K562 (cell line): ENCODE results near the gene SETD5. TPM values are rescaled to one million over a fixed set of nuclear protein-coding genes. Genes with fewer than 3 reads are reported as not detected.

Experiments
- CCNT2 ChIP-seq: IDR thresholded peaks from 2 replicates; pipeline ENCODE4 v1.6.1; 2011; ENCODE audit warnings: borderline replicate concordance, low read depth, mild to moderate bottlenecking, moderate library complexity, mixed read lengths, low read length; ENCODE audit not compliant: insufficient read length; ENCODE audit errors: extremely low read depth
- EP300 ChIP-seq: IDR thresholded peaks from 2 replicates; pipeline ENCODE4 v1.6.1; 2012; ENCODE audit warnings: low read length, improper control_type of control experiment
- HDAC3 ChIP-seq: fragments of 450-650 bp; IDR thresholded peaks from 2 replicates; pipeline ENCODE4 v1.6.1; 2018; ENCODE audit warnings: borderline replicate concordance, mild to moderate bottlenecking, moderate library complexity; ENCODE audit not compliant: partially characterized antibody
- HLTF ChIP-seq: fragments of 450-650 bp; IDR thresholded peaks from 2 replicates; pipeline ENCODE4 v1.6.1; 2016
- MTA3 ChIP-seq: fragments of 450-650 bp; formaldehyde crosslinking; IDR thresholded peaks from 2 replicates; pipeline ENCODE4 v1.6.1; 2017; ENCODE audit warnings: mild to moderate bottlenecking, borderline replicate concordance
- NR2C1 ChIP-seq, 2 experiments: fragments of 450-650 bp; IDR thresholded peaks; 2 replicates each; pipeline ENCODE4 v1.6.1; 2017; ENCODE audit warnings: mild to moderate bottlenecking in 2 of 2, antibody characterized with exemption in 1 of 2, inconsistent platforms in 1 of 2, missing compliant biosample characterization in 1 of 2, missing genetic modification characterization in 1 of 2
- RAD51 ChIP-seq: fragments of 450-650 bp; IDR thresholded peaks from 2 replicates; pipeline ENCODE4 v1.7.1; 2016; ENCODE audit warnings: low read depth, mild to moderate bottlenecking, borderline replicate concordance
- TAF15 ChIP-seq: fragments of 200-400 bp; formaldehyde crosslinking; IDR thresholded peaks from 2 replicates; pipeline ENCODE4 v1.6.1; 2017; ENCODE audit warnings: mild to moderate bottlenecking, low read depth, low read length, moderate library complexity
- TAF7 ChIP-seq: fragments of 450-650 bp; IDR thresholded peaks from 2 replicates; pipeline ENCODE4 v1.6.1; 2016; ENCODE audit warnings: missing genetic modification characterization, missing compliant biosample characterization
- TOE1 ChIP-seq, 2 experiments: fragments of 450-650 bp in 1 of 2; sonication (generic) in 1 of 2; formaldehyde crosslinking in 1 of 2; IDR thresholded peaks; 2 replicates each; pipeline versions ENCODE4 v1.7.1 to v1.8.0; 2016 to 2022; ENCODE audit warnings: borderline replicate concordance in 2 of 2, mild to moderate bottlenecking in 2 of 2, antibody characterized with exemption in 1 of 2, inconsistent platforms in 1 of 2, low read depth in 1 of 2, missing genetic modification reagents in 1 of 2, moderate library complexity in 1 of 2
- ZKSCAN3 ChIP-seq: fragments of 250-450 bp; sonication (Bioruptor Pico); IDR thresholded peaks from 2 replicates; pipeline ENCODE4 v1.4.0; 2020
- ZNF24 ChIP-seq: fragments of 450-650 bp; IDR thresholded peaks from 2 replicates; pipeline ENCODE4 v1.6.1; 2016
- ZNF586 ChIP-seq: fragments of 450-650 bp; formaldehyde crosslinking; conservative IDR thresholded peaks from 2 replicates; pipeline ENCODE4 v1.4.0; 2020; ENCODE audit warnings: mild to moderate bottlenecking, moderate library complexity
- polyA plus RNA-seq, 8 experiments: library from polyadenylated mRNA; depleted of rRNA in 4 of 8; stranded (reverse) in 5 of 8; unstranded in 3 of 8; fragments of >200 nt; fragmentation: Nextera tagmentation in 2 of 8; fragmentation: Illumina TruSeq in 1 of 8; extraction: Ambion mirVana in 2 of 8; extraction: Trizol in 1 of 8; gene quantifications; 2 replicates each; pipeline versions ENCODE4 v1.2.1 to v1.2.3, GENCODE V29; 2011 to 2014; ENCODE audit warnings: inconsistent platforms in 1 of 8, missing spikeins in 1 of 8
- total RNA-seq, 7 experiments: library from RNA; depleted of rRNA in 6 of 7; stranded (reverse); fragments of >200 nt in 6 of 7; fragmentation: Illumina TruSeq in 2 of 7; extraction: Trizol in 2 of 7; gene quantifications; 2 replicates each; pipeline versions ENCODE4 v1.2.1 to v1.2.3, GENCODE V29; 2011 to 2021; ENCODE audit warnings: low replicate concordance in 1 of 7
- TF ChIP-seq, protein P1 (sequence below), 2 experiments: fragments of 450-650 bp; formaldehyde crosslinking in 1 of 2; IDR thresholded peaks; 2 replicates each; pipeline versions ENCODE4 v1.4.0 to v1.6.1; 2014 to 2020; ENCODE audit warnings: mild to moderate bottlenecking in 2 of 2, borderline replicate concordance in 1 of 2, low read depth in 1 of 2
- TF ChIP-seq, protein P2 (sequence below), 2 experiments: fragments of 450-650 bp in 1 of 2; IDR thresholded peaks; 2 replicates each; pipeline ENCODE4 v1.6.1; 2011 to 2017; ENCODE audit warnings: low read depth in 2 of 2, antibody characterized with exemption in 1 of 2, borderline replicate concordance in 1 of 2, low read length in 1 of 2, mild to moderate bottlenecking in 1 of 2, mixed read lengths in 1 of 2; ENCODE audit not compliant: control insufficient read depth in 1 of 2

SETD5 gene
- total and polyA plus RNA-seq, 9 of the 15 experiments (the other 6 are each of a cell fraction or from before 2014, with no cell fraction given), result 20.8 to 135 (median 87.2) TPM

DNA sequence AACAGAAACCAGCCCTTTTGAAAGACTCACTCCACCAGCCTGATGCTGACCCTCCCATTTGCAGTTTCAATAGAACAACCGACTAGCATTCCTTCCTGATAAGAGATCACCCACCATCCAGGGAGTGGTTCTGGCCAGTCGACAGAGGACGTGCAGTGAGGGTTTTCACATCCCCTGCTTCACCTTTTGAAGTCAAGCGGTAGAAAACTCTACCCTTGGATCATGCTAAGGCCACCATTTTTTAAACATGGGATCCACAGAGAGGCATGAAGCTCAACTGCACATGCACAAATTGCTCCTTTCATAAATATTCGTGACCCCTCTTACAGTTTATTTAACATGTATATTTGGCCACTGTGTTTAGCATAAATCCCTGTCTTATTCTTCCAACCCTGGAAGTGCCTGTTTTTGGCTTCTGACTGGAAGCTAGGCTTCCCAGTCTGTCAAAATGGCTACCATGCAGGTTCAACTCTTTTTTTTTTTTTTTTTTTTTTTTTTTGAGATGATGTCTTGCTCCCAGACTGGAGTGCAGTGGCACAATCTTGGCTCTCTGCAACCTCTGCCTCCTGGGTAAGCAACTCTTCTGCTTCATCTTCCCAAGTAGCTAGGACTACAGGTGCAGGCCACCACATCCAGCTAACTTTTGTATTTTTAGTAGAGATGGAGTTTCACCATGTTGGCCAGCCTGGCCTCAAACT lies 35.6 kb upstream of the SETD5 start (continued):
- TF ChIP-seq, protein P1, sequence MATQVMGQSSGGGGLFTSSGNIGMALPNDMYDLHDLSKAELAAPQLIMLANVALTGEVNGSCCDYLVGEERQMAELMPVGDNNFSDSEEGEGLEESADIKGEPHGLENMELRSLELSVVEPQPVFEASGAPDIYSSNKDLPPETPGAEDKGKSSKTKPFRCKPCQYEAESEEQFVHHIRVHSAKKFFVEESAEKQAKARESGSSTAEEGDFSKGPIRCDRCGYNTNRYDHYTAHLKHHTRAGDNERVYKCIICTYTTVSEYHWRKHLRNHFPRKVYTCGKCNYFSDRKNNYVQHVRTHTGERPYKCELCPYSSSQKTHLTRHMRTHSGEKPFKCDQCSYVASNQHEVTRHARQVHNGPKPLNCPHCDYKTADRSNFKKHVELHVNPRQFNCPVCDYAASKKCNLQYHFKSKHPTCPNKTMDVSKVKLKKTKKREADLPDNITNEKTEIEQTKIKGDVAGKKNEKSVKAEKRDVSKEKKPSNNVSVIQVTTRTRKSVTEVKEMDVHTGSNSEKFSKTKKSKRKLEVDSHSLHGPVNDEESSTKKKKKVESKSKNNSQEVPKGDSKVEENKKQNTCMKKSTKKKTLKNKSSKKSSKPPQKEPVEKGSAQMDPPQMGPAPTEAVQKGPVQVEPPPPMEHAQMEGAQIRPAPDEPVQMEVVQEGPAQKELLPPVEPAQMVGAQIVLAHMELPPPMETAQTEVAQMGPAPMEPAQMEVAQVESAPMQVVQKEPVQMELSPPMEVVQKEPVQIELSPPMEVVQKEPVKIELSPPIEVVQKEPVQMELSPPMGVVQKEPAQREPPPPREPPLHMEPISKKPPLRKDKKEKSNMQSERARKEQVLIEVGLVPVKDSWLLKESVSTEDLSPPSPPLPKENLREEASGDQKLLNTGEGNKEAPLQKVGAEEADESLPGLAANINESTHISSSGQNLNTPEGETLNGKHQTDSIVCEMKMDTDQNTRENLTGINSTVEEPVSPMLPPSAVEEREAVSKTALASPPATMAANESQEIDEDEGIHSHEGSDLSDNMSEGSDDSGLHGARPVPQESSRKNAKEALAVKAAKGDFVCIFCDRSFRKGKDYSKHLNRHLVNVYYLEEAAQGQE (IDR thresholded peaks at IDR 0.05; ENCODE audit: borderline replicate concordance), result 0 out of 2 replicates have a peak, but pooled peaks have one; percentile 13
- TF ChIP-seq, protein P1 (CRISPR knock-in tag; IDR thresholded peaks at IDR 0.05; ENCODE audit: low read depth), result no peak
- TF ChIP-seq TAF7 (tag) (no peak), MTA3 (0 out of 2 replicates have a peak, but pooled peaks have one; percentile 45), ZKSCAN3 (CRISPR knock-in tag) (no peak), ZNF24 (peak; percentile 38; the same call in 1 of the 2 replicates), ZNF586 (CRISPR knock-in tag) (no peak), EP300 (0 out of 2 replicates have a peak, but pooled peaks have one; percentile 15), HLTF (0 out of 2 replicates have a peak, but pooled peaks have one; percentile 36), TOE1 (IDR thresholded peaks at IDR 0.05; ENCODE audit: borderline replicate concordance) (no peak), TOE1 (CRISPR knock-in tag; IDR thresholded peaks at IDR 0.05; ENCODE audit: borderline replicate concordance, low read depth) (no peak), HDAC3 (no peak), RAD51 (no peak), TAF15 (no peak), NR2C1 (IDR thresholded peaks at IDR 0.05) (no peak), NR2C1 (tag; IDR thresholded peaks at IDR 0.05) (peak; percentile 34; the same call in 1 of the 2 replicates), CCNT2 (no peak)
- TF ChIP-seq, protein P2, sequence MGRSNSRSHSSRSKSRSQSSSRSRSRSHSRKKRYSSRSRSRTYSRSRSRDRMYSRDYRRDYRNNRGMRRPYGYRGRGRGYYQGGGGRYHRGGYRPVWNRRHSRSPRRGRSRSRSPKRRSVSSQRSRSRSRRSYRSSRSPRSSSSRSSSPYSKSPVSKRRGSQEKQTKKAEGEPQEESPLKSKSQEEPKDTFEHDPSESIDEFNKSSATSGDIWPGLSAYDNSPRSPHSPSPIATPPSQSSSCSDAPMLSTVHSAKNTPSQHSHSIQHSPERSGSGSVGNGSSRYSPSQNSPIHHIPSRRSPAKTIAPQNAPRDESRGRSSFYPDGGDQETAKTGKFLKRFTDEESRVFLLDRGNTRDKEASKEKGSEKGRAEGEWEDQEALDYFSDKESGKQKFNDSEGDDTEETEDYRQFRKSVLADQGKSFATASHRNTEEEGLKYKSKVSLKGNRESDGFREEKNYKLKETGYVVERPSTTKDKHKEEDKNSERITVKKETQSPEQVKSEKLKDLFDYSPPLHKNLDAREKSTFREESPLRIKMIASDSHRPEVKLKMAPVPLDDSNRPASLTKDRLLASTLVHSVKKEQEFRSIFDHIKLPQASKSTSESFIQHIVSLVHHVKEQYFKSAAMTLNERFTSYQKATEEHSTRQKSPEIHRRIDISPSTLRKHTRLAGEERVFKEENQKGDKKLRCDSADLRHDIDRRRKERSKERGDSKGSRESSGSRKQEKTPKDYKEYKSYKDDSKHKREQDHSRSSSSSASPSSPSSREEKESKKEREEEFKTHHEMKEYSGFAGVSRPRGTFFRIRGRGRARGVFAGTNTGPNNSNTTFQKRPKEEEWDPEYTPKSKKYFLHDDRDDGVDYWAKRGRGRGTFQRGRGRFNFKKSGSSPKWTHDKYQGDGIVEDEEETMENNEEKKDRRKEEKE (IDR thresholded peaks at IDR 0.05; ENCODE audit: borderline replicate concordance in 1 of 2, control insufficient read depth in 1 of 2, low read depth in 2 of 2, low read length in 1 of 2), result no peak
